G401 (cell line): ENCODE data around the gene SMURF2. TPM values are rescaled to one million over a fixed set of nuclear protein-coding genes. Genes with fewer than 3 reads are reported as not detected.
"Not testable (repeated sequence)": the region's sequence is repeated elsewhere in the genome, so short reads cannot be mapped to it uniquely, and the experiment has no call there.

Experiments used
- DNase-seq: peaks from one replicate; pipeline ENCODE4 v3.0.0-alpha.2; 2015; ENCODE audit warnings: low spot score
- in situ Hi-C: cut with HindIII; loops from 2 replicates; pipeline ENCODE4 v1.10.0; 2016; ENCODE audit warnings: low sequenced_read_pairs, mixed read lengths
- total RNA-seq: library from RNA; depleted of rRNA; stranded (reverse); fragments of >200 nt; shearing (Covaris generic); gene quantifications from 2 replicates; pipeline ENCODE4 v1.2.3, GENCODE V29; 2014

The SMURF2 gene
- total RNA-seq, 1 experiment from 2014 or later: 44.1 TPM

DNA sequence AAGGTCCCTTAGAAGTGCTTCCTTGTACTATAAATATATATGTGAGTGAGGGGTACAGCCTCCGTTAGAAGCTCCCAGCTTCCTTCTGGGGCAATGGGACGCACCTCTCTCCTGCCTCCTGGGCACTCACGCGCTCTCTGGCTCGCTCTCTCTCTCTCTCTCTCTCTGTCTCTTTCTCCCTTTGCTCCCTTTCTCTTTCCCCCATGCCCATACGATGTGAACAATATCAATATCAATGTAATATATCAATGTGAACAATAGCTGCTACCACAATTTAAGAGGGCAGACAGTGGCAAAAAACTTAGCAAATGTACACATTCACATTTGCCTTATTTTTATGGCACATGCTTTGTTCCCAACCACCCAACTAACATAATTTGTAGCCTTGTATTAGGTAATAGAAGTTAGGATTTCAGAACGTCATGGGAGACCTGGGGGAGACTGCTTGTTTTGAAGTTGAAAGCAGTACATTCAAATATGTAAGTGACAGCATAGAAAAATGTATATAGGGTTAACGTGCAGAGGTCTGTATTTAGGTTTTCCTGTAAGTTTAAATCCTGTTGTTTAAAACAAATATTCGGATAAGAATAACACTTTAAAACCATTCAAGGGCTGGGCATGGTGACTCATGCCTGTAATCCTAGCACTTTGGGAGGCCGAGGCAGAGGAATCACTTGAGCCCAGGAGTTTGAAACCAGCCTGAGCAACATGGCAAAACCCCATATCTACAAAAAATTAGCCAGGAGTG, 8.9 kb upstream of the SMURF2 start:
- DNase-seq, in situ Hi-C loops: not testable (repeated sequence)

DNA sequence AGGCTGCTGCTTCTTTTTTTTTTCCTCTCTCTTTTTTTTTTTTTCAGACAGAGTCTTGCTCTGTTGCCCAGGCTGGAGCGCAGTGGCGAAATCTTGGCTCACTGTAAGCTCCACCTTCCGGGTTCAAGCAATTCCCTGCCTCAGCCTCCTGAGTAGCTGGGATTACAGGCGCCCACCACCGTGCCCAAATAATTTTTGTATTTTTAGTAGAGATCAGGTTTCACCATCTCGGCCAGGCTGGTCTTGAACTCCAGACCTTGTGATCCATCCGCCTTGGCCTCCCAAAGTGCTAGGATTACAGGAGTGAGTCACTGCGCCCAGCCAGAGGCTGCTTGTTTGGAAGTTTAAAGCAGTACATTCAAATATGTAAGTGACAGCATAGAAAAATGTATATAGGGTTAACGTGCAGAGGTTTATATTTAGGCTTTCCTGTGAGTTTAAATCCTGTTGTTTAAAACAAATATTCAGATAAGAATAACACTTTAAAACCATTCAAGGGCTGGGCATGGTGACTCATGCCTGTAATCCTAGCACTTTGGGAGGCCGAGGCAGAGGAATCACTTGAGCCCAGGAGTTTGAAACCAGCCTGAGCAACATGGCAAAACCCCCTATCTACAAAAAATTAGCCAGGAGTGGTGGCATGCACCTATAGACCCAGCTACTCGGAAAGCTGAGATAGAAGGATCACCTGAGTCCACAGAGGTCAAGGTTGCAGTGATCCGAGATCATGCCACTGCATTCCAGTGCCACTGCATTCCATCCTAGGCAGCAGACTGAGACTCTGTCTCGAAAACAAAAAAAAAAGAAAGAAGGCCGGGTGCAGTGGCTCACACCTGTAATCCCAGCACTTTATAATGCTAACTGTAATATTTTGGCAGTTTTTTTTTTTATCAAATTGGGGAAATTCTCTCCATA, 6.0 kb upstream of the SMURF2 start:
- in situ Hi-C loops, DNase-seq: not testable (repeated sequence)

DNA sequence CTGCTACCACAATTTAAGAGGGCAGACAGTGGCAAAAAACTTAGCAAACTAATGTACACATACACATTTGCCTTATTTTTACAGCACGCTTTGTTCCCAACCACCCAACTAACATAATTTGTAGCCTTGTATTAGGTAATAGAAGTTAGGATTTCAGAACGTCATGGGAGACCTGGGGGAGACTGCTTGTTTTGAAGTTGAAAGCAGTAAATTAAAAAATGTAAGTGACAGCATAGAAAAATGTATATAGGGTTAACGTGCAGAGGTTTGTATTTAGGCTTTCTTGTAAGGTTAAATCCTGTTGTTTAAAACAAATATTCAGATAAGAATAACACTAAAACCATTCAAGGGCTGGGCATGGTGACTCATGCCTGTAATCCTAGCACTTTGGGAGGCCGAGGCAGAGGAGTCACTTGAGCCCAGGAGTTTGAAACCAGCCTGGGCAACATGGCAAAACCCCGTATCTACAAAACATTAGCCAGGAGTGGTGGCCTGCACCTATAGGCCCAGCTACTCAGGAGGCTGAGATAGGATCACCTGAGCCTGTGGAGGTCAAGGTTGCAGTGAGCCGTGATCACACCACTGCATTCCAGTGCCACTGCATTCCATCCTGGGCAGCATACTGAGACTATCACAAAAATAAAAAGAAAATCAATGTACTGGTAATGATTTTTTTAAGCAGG, 2.3 kb upstream of the SMURF2 start:
- DNase-seq, in situ Hi-C loops: not testable (repeated sequence)

DNA sequence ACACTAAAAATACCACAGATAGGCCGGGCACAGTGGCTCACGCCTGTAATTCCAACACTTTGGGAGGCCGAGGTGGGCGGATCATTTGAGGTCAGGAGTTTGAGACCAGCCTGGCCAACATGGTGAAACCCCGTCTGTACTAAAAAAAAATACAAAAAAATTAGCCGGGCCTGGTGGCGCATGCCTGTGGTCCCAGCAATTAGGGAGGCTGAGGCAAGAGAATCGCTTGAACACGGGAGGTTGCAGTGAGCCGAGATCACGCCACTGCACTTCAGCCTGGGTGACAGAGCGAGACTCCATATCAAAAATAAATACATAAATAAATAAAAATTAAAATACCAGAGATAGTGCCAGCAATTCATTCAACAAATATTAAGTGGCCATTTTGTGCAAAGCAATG, 1.7 kb upstream of the SMURF2 start:
- in situ Hi-C loops, DNase-seq: not testable (repeated sequence)

DNA sequence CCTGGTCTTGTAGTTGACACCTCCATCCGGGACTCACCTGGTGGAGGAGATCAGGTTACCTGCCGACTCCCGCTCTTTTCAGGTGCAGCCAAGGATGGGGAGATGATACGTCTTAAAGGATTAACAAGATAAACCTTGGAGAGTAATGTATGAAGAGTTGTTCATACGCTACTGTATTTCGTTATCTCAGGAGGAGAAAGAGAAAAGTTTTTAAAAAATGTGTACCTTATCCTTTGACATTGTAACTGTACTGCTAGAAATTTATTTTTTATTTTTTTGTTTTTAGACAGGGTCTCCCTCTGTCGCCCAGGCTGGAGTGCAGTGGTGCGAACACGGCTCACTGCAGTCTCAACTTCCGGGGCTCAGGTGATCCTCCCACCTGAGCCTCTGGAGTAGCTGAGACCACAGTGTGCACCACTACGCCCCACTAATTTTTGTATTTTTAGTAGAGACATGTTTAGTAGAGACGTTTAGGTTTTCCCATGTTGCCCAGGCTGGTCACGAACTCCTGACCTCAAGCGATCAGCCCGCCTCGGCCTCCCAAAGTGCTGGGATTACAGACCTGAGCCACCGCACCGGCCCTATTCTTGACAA, 764 bp upstream of the SMURF2 start:
- DNase-seq: no peak
- in situ Hi-C loops: no loop called here

DNA sequence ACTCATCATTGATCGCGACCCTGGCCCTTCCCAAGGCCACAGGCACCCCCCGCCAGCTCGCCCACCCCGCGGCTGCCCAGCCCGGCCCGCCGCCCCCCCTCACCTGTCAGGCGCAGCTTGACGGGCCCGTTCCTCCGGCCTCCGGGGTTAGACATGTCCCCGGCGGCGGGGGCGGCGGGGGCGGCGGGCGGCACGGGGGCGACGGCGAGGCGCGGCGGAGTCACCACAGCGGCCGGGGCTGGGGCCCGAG, 456 bp downstream of the SMURF2 start:
- in situ Hi-C loops: no loop called here

DNA sequence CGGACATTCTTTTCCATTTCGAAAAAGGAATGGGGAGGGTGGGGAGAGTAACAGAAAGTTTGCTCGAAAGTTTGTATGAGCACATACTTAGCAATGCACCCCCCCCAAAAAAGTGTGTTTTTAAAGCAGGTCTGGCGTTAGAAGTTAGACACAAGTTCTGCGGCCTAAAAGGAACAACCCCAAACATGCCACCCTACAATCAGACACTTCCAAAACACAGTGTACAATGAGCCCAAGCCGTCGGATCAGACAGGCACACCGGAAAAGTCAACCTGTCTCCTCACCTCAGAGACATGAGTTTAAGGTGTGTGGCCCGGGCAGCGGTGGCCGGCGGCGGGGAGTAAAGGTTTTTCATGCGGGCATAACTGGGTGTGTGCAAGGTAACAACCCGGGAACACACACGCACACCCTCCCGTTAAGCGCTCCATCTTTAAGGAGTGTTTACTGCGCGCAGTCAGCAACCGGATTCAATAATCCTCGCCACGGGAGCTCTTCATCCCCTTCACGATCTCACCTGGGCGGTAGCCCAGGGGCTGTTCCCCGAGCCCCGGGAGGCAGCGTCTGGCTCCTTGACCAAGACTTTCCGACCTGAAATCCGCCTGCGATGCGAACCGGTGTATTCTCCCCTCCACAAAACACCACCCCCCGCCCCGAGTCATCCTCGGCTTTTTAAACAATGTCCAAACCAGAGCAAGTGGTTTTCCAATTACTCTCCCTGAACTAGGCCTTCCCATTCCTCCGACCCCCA, 955 bp downstream of the SMURF2 start:
- DNase-seq: peak; percentile 40
- in situ Hi-C loops: not testable (repeated sequence)

More for the DNA sequence above, 456 bp downstream of the SMURF2 start:
- DNase-seq: no peak

DNA sequence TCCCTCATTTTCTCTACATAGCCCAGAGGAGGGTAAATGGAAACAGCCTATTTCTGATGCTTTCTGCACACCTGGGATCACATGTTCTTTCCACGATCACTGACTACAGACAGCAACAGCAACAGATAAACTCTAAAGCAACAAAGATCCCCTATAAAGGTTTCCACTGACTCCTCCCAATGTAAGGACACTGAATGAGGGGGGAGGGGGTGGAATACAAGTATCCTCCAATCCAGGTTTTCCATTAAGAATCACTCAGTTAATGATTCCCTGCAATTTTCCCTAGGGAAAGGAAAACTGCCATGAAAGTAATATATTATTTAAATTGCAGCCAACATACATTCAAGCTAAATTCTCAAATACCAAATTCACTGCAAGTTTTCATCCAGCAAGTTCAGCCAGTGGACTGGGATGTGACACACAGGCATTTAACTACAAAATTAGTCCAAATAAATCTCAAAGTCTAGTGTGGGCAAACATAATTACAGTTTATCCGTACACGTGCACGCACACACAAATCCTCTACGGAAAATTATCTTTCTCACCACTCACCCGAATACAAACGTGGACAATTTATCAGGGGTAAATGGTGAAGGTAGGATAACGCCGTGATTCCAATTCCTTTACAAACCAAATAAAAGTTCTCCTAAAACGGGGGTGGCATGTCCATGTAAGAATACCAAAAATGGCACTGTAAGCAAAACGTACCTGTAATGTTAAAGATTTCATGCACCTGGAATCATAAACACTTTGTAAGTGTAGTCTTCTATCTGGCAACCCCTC, 1.7 kb downstream of the SMURF2 start:
- DNase-seq: peak; percentile 40
- in situ Hi-C loops: not testable (repeated sequence)

DNA sequence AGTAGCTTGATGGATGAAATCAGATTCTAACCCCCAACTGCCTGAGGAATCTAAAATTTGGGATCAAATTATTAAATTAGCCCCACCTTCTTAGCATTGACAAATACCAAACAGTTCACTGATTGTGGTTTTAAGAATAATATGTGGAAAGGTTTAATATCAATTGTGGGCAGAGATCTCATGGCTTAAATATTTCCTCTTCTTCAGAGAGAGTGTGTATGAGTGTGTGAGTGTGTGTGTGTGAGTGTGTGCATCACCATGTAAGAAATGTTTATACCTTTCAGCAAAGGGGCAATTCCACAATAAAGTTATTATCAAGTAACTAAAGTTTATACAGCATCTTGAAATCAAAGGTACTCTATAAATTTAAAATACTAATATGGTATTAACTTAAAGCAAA, 3.2 kb downstream of the SMURF2 start:
- no peak for DNase-seq
- in situ Hi-C loops: no loop called here

DNA sequence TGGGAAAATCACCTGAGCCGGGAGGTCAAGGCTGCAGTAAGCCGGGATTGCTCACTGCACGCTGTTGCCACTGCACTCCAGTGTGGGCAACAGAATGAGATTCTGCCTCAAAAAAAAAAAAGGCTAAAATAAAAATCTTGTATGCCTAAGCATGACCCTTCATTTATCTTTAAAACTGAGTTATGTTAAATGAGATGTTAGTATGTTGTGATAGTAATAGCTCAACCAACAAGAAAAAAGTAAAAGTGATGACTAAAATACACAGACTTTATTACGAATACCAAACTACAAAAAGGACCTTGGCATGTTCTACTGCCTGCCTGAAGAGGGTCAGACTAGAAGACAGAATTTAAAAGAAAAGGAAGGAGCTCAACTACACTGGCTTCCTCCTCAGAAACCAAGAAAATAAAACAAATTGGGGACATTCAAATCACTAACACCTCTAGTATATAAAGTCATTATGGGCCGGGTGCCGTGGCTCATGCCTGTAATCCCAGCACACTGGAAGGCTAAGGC, 4.4 kb downstream of the SMURF2 start:
- in situ Hi-C loops: no loop called here
- no peak for DNase-seq

DNA sequence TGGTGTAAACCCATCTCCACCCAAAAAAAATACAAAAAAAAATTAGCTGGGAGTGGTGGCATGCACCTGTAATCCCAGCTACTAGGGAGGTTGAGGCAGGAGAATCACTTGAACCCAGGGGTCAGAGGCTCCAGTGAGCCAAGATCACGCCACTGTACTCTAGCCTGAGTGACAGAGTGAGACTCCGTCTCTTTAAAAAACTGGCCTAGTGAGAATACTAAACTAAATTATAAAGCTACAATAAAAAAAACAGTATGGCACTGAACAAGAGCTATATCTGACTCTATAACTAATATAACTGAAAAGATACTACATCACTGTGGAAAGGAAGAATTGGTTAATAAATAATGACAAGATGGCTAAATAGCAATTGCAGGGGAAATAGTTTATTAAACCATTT, 6.4 kb downstream of the SMURF2 start:
- DNase-seq: no peak
- in situ Hi-C loops: no loop called here

DNA sequence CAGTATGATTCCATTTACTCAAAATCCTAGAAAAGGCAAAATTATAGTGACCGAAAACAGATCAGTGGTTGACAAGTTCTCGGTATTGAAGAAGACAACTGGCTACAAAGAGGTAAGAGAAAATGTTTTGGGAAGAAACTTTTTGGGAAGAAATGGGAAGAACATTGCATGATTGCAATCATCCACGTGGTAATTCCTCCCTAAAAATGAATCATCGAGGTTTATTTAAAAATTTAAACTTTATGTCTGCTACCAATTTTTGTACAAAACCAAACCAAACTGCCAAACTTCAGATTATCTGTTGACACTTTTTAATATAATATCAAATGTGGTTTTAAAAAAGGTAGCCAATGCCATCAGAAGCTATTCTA, 8.1 kb downstream of the SMURF2 start:
- no peak for DNase-seq
- in situ Hi-C loops: no loop called here

DNA sequence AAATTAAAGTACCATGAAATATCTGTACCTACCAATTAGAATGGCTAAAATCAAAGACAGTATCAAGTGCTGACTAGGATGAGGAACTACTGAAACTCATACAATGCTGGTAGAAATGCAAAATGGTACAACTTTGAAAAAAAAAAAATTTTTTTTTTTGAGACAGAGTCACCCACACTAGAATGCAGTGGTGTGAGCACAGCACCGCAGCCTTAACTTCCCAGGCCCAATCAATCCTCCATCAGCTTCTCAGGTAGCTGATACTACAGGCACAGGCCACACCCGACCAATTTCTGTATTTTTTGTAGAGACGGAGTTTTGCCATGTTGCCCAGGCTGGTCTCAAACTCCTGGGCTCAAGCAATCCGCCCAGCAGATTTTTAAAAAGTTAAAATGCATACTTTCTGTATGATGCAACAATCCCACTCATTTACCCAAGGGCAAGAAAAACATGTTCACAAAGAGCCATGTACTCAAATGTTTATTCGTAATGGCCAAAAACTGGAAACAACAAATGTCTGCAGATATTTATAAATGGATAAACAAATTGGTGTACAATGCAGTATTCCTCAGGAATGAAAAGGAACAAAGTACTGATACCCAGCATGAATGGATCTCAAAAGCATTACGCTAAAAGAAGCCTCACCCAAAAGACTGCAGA, 8.7 kb downstream of the SMURF2 start:
- no peak for DNase-seq
- in situ Hi-C loops: no loop called here

DNA sequence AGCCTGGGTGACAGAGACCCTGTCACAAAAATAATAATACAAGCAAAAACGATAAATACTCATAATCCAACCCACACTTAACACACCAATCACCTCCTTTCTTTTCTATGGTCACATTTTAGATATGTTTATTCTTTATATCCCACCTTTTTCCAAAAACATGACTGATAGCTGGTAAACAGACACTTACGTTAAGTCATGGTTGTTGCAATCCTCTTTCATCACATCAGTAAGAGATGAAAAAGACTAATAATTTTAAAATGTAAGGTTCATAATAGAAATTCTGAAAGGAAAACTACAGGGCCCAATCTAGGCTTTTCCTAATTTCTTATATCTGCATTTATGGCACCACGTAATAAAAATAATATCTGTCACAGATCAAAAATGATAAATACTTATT, 10.2 kb downstream of the SMURF2 start:
- in situ Hi-C loops: no loop called here

DNA sequence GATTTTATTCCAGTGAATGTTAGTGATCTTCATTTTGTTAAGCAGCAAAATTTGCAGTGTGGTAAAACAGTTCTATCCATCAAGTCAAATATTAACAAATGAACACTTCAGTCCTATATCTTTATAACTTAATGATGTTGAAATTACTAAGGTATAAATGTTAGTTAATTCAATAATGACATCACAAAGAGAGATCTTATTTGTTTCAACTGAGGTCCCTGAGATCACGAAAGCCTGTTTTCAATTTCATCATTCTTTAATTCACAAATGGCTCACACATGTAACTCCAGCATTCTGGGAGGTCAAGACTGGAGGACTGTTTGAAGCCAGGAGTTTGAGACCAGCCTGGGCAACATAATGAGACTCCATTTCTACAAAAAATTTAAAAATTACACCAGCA, 13.9 kb downstream of the SMURF2 start:
- DNase-seq: no peak
- in situ Hi-C loops: no loop called here

More for the DNA sequence above, 10.2 kb downstream of the SMURF2 start:
- no peak for DNase-seq

DNA sequence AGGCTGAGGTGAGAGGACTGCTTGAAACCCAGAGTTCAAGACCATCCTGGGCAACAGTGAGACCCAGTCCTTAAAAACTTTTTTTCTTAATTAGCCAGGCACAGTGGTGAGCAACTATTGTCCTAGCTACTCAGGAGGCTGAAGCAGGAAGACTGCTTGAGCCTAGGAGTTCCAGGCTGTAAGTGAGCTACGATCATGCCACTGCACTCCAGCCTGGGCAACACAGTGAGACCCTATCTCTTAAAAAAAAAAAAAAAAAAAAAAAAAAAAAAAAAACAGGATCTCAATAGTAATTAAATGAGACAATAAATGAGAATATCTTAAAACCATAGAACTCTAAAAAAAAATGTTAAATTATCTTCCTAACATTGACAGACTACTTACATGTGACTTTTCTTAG, 14.3 kb downstream of the SMURF2 start:
- DNase-seq: no peak
- in situ Hi-C loops: no loop called here

DNA sequence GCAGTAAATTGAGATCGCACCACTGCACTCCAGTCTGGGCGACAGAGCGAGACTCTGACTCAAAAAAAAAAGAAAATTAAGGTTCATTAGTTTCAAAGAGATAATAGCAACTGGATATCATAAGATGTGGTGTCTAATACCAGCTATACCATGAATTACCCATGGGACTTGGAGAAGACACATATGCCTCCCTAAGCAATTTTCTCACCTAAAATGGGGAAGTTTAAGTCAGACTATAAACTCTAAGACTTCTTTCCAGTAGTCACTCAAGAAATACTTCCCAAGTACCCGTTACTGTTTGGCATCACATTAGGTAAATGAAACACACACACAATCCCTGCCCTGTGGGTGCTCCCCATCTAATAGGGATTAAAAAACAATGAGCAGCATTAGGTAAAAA, 22.6 kb downstream of the SMURF2 start:
- in situ Hi-C loops: no loop called here
- DNase-seq: no peak
